Gastrocnemius medialis (tissue), 4 donors: ENCODE measurements around the gene DHRSX. TPM values are rescaled to one million over a fixed set of nuclear protein-coding genes. Genes with fewer than 3 reads are reported as not detected.

Source experiments
- ATAC-seq, 2 donors: fragments of 150-250 bp; one replicate each; pipeline ENCODE4 v1.9.1; 2016
- DNase-seq, 2 donors: peaks; one replicate each; pipeline ENCODE4 v3.0.0-alpha.2; 2019
- H3K27ac ChIP-seq, 4 donors: fragments of 200-600 bp; sonication (generic); 1 replicate in 1 of 4; 2 replicates in 3 of 4; pipeline ENCODE4 v1.5.1; 2016 to 2018; ENCODE audit warnings: mild to moderate bottlenecking in 2 of 4, moderate library complexity in 1 of 4
- H3K27me3 ChIP-seq, 3 donors: fragments of 200-600 bp; sonication (generic) in 2 of 3; 1 replicate in 1 of 3; 2 replicates in 2 of 3; pipeline versions ENCODE4 v1.5.1 to v1.6.0; 2016 to 2019; ENCODE audit warnings: mild to moderate bottlenecking in 1 of 3, moderate library complexity in 1 of 3
- H3K36me3 ChIP-seq, 2 donors: fragments of 200-600 bp; sonication (generic) in 1 of 2; one replicate each; pipeline ENCODE4 v1.5.1; 2017 to 2018
- H3K4me1 ChIP-seq, 2 donors: fragments of 200-600 bp; sonication (generic) in 1 of 2; one replicate each; pipeline ENCODE4 v1.5.1; 2016 to 2017; ENCODE audit warnings: mild to moderate bottlenecking in 2 of 2
- H3K4me3 ChIP-seq, 4 donors: fragments of 200-600 bp; sonication (generic) in 3 of 4; 1 replicate in 1 of 4; 2 replicates in 3 of 4; pipeline ENCODE4 v1.5.1; 2016 to 2019; ENCODE audit warnings: mild to moderate bottlenecking in 2 of 4
- H3K9me3 ChIP-seq, 3 donors: fragments of 200-600 bp; sonication (generic) in 2 of 3; 1 replicate in 1 of 3; 2 replicates in 2 of 3; pipeline ENCODE4 v1.5.1; 2016 to 2019
- POLR2A ChIP-seq, 2 donors: fragments of 450-650 bp; IDR thresholded peaks; one replicate each; pipeline ENCODE4 v1.6.1; 2017; ENCODE audit warnings: antibody characterized with exemption in 2 of 2, mild to moderate bottlenecking in 2 of 2, moderate library complexity in 2 of 2
- in situ Hi-C, 4 donors: fragments of 200-750 bp; cut with MboI; loops; one replicate each; pipeline versions ENCODE4 v1.15.0 to v1.8.0; 2017; ENCODE audit warnings: low sequenced_read_pairs in 4 of 4
- intact Hi-C: fragments of 100-400 bp; cut with DNase I; formaldehyde crosslinking; loops from one replicate; pipeline ENCODE4 v1.15.1; 2023; ENCODE audit warnings: low total_unique reads
- total RNA-seq, 4 donors: library from RNA; depleted of rRNA; stranded (reverse); fragments of >200 nt; gene quantifications; one replicate each; pipeline versions ENCODE4 v1.1.0 to v1.2.3, GENCODE V29; 2016
- TF ChIP-seq, protein P1 (sequence below), 5 experiments: fragments of 450-650 bp in 3 of 5; fragments of 200-600 bp in 2 of 5; sonication (generic) in 2 of 5; IDR thresholded peaks in 4 of 5; conservative IDR thresholded peaks in 1 of 5; 1 replicate in 4 of 5; 2 replicates in 1 of 5; pipeline ENCODE4 v1.5.1; 2016 to 2019; ENCODE audit warnings: antibody characterized with exemption in 5 of 5, mild to moderate bottlenecking in 3 of 5, moderate library complexity in 3 of 5

DHRSX gene
- total RNA-seq, 4 donors from 2014 or later = 9.8 to 31.1 (median 13.6) TPM

GRCh38 chrX:2398064-2398656, 102.6 kb downstream of the DHRSX start:
- intact Hi-C loops = no loop called here
- ATAC-seq (no peak), DNase-seq (no peak)
- Histone ChIP-seq H3K4me3 (no peak overlapping the region), H3K27me3 (no peaks in the 10 kb centered on the region), H3K9me3 (no peaks in the 10 kb centered on the region), H3K27ac (peak overlapping the region in 1 of 4 donors; percentile 30), H3K36me3 (no peaks in the 10 kb centered on the region), H3K4me1 (peaks cover 10 to 16% of the 10 kb centered on the region in 2 donors)
- TF ChIP-seq POLR2A (IDR thresholded peaks at IDR 0.05) = no peak
- TF ChIP-seq, protein P1, sequence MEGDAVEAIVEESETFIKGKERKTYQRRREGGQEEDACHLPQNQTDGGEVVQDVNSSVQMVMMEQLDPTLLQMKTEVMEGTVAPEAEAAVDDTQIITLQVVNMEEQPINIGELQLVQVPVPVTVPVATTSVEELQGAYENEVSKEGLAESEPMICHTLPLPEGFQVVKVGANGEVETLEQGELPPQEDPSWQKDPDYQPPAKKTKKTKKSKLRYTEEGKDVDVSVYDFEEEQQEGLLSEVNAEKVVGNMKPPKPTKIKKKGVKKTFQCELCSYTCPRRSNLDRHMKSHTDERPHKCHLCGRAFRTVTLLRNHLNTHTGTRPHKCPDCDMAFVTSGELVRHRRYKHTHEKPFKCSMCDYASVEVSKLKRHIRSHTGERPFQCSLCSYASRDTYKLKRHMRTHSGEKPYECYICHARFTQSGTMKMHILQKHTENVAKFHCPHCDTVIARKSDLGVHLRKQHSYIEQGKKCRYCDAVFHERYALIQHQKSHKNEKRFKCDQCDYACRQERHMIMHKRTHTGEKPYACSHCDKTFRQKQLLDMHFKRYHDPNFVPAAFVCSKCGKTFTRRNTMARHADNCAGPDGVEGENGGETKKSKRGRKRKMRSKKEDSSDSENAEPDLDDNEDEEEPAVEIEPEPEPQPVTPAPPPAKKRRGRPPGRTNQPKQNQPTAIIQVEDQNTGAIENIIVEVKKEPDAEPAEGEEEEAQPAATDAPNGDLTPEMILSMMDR (IDR thresholded peaks at IDR 0.05 in 4 of 5, conservative IDR thresholded peaks at IDR 0.05 in 1 of 5) = no peak
- in situ Hi-C loops = no loop called here

DNA sequence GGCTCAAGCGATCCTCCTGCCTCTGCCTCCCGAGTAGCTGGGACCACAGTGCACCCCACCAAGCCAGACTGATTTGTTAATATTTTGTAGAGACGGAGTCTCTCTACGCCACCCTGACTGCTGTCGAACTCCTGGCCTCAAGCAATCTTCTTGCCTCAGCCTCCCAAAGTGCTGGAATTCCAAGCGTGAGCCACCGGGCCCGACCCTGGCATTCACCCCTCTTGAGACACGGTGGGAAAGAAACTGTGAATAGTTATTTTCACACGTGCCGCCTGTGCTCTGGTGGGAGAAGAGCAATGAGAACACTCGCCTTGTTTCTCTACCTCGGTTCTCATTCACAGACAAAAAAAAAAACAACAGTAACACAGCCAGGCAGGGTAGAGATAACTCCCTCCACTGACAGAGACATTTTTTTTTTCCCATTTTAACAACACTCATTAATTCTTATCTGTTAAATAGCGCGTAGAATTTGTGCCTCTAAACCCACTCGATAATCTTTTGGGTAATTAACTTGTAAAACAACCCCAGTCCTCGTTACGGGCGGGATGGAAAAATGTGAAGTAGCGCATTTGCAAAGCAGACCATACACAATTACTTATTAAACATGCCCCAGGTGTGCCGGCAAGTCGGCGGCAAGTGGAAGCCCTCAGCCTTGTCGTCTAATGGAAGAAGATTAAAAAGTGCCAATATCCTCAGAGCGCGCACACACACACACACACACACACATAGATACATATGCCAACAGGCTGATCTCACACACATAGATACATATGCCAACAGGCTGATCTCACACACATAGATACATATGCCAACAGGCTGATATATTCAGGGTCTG, 103.3 kb downstream of the DHRSX start:
- in situ Hi-C loops (no loop called here), intact Hi-C loops (no loop called here)
- TF ChIP-seq, protein P1 (IDR thresholded peaks at IDR 0.05 in 4 of 5, conservative IDR thresholded peaks at IDR 0.05 in 1 of 5) = no peak
- TF ChIP-seq POLR2A (IDR thresholded peaks at IDR 0.05) = no peak
- H3K27ac ChIP-seq = no peak overlapping the region
- H3K9me3 ChIP-seq = no peaks in the 10 kb centered on the region
- H3K4me1 ChIP-seq = peaks cover 9 to 10% of the 10 kb centered on the region in 2 donors
- H3K36me3 ChIP-seq = no peaks in the 10 kb centered on the region
- no peak overlapping the region for H3K4me3 ChIP-seq
- DNase-seq (no peak), ATAC-seq (no peak)
- no peaks in the 10 kb centered on the region for H3K27me3 ChIP-seq

GRCh38 chrX:2395261-2395992, 105.3 kb downstream of the DHRSX start:
- ATAC-seq (no peak), DNase-seq (no peak)
- no peak for TF ChIP-seq POLR2A (IDR thresholded peaks at IDR 0.05)
- TF ChIP-seq, protein P1 (IDR thresholded peaks at IDR 0.05 in 4 of 5, conservative IDR thresholded peaks at IDR 0.05 in 1 of 5) = no peak
- intact Hi-C loops = no loop called here
- in situ Hi-C loops = no loop called here
- Histone ChIP-seq H3K27ac (no peak overlapping the region), H3K4me3 (no peak overlapping the region), H3K27me3 (no peaks in the 10 kb centered on the region), H3K36me3 (peaks cover 0 to 6% of the 10 kb centered on the region in 2 donors), H3K9me3 (peaks cover 0 to 4% (median 0%) of the 10 kb centered on the region in 3 donors), H3K4me1 (no peaks in the 10 kb centered on the region)

DNA sequence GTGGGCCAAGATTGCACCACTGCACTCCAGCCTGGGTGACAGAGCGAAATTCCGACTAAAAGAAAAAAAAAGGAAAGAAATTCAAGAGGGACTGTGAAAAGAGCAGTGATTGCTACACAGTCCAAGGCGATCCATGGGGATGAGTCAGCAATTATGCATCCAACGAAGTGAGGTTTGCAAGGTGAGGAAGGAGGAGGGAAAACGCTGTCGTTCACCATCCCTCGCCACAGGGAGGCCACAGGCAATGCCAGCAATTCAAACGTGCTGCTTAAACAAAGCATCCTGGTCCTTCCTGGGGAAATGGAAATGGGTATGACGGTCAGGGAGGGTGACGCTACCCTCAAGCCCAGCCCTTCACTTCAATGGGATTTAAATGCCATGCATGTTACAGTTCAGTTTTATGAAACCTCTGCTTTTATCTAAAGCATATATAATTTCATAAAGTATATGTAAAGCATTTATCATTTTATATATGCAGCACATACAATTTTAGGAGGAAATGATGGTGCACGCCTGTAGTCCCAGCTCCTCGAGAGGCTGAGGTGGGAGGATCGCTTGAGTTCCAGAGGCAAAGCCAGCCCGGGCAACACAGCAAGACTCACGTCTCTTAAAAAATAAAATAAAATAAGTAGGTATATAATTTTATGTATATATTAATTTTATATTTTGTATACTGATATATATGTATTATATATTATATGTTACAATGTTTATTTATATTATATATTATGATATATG, 108.7 kb downstream of the DHRSX start:
- intact Hi-C loops = no loop called here
- H3K27me3 ChIP-seq = no peaks in the 10 kb centered on the region
- TF ChIP-seq, protein P1 (IDR thresholded peaks at IDR 0.05 in 4 of 5, conservative IDR thresholded peaks at IDR 0.05 in 1 of 5) = no peak
- TF ChIP-seq POLR2A (IDR thresholded peaks at IDR 0.05) = no peak
- DNase-seq (peak in 1 of 2 donors; percentile 48), ATAC-seq (peak in 1 of 2 donors; percentile 21)
- peaks cover 0 to 4% (median 0%) of the 10 kb centered on the region in 3 donors for H3K9me3 ChIP-seq
- H3K4me1 ChIP-seq = peaks cover 15 to 20% of the 10 kb centered on the region in 2 donors
- peak overlapping the region in 3 of 4 donors; percentile 11 to 71 (median 55) for H3K27ac ChIP-seq
- H3K4me3 ChIP-seq = no peak overlapping the region
- in situ Hi-C loops = no loop called here
- H3K36me3 ChIP-seq = peaks cover 0 to 6% of the 10 kb centered on the region in 2 donors
